ENCODE data around the gene DTWD1. TPM values are rescaled to one million over a fixed set of nuclear protein-coding genes. Genes with fewer than 3 reads are reported as not detected.
A peak's percentile ranks its signal among the peaks of the same experiment; 100 is the strongest.

The DTWD1 gene
- total and polyA plus RNA-seq, 2 of the 4 experiments (the other 2 are of a cell fraction) = 19.9 to 20.1 TPM

DNA sequence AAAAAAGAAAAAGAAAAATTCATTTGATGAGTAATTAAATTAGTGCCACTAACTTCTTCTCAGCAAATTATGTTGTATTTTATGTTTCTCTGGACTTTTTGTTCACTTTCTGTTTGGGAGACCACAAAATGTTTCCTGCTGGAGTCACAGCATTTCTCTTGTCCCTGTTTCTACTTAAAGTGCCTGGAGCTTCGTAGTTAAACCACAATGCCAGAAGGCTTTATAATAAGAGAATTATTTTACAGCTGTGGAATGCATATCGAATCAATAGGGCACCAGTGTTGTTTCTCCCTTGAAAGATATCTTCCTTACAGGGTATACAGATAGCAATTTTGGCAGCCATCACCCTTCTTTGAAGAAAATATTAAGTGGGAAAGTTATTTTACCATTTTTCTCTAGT is 3.2 kb downstream of the DTWD1 start:
- no peak overlapping the region for H3K4ac ChIP-seq (ENCODE audit: low read depth, low read length)
- H3K4me2 ChIP-seq (ENCODE audit: low read depth, low read length) = peak overlapping the region; percentile 37; the same call in 1 of the 2 replicates
- peak overlapping the region; percentile 67; the same call in 1 of the 2 replicates for H2BK120ac ChIP-seq (ENCODE audit: low read depth, low read length)
- H3K14ac ChIP-seq (replicated peaks; ENCODE audit: low read depth, low read length) = no peak overlapping the region
- H2AK9ac ChIP-seq (replicated peaks; ENCODE audit: low read depth, low read length, poor library complexity) = no peak overlapping the region
- no peak overlapping the region for H3K56ac ChIP-seq (ENCODE audit: extremely low read depth, insufficient read depth, low read length)
- in situ Hi-C loops (cut with MboI; ENCODE audit: low sequenced_read_pairs) (loop anchor here (25.0 kb wide), 1 partner anchor 387 kb away; no protein-coding TSS in a partner anchor), dilution Hi-C loops (cut with HindIII; ENCODE audit: low sequenced_read_pairs, unreplicated experiment) (no loop called here), intact Hi-C loops (cut with micrococcal nuclease) (loop anchor here (5.0 kb wide), 4 partner anchors 132 to 513 kb away; no protein-coding TSS in a partner anchor)
- H3K9ac ChIP-seq (ENCODE audit: low read depth, low read length) = no peak overlapping the region
- H4K20me1 ChIP-seq (ENCODE audit: insufficient read depth, low read length) = no peaks in the 10 kb centered on the region
- H3K27me3 ChIP-seq (ENCODE audit: control insufficient read depth, insufficient read depth, low read length) = no peaks in the 10 kb centered on the region
- no TSS peak for BruUV-seq (replicated peaks)
- TF ChIP-seq MAFK (IDR thresholded peaks at IDR 0.05; ENCODE audit: low read depth, low read length) (no peak), BHLHE40 (IDR thresholded peaks at IDR 0.05; ENCODE audit: low read depth, low read length) (no peak), ELK1 (IDR thresholded peaks at IDR 0.05; ENCODE audit: borderline replicate concordance, low read depth, low read length) (no peak), MXI1 (IDR thresholded peaks at IDR 0.05; ENCODE audit: borderline replicate concordance, low read depth, low read length) (no peak), RFX5 (IDR thresholded peaks at IDR 0.05; ENCODE audit: low read depth, low read length) (no peak), FOS (IDR thresholded peaks at IDR 0.05; ENCODE audit: low read depth, low read length) (no peak), NFE2L2 (IDR thresholded peaks at IDR 0.05; ENCODE audit: low read depth, low read length) (no peak), POLR2A (IDR thresholded peaks at IDR 0.05; ENCODE audit: low read depth, low read length) (no peak), RAD21 (IDR thresholded peaks at IDR 0.05; ENCODE audit: low read length) (no peak), MAZ (IDR thresholded peaks at IDR 0.05; ENCODE audit: borderline replicate concordance, low read depth, low read length) (no peak), RCOR1 (IDR thresholded peaks at IDR 0.05; ENCODE audit: insufficient replicate concordance, low read length) (no peak), CTCF (conservative IDR thresholded peaks at IDR 0.05; ENCODE audit: low read depth, low read length) (no peak), SMC3 (IDR thresholded peaks at IDR 0.05; ENCODE audit: low read depth, low read length) (no peak), USF2 (IDR thresholded peaks at IDR 0.05; ENCODE audit: low read depth, low read length) (no peak), CHD1 (IDR thresholded peaks at IDR 0.05; ENCODE audit: low read depth, low read length) (no peak), CEBPB (IDR thresholded peaks at IDR 0.05; ENCODE audit: low read depth, low read length) (no peak)
- H3K79me1 ChIP-seq (ENCODE audit: low read depth in 1 of 2, low read length in 2 of 2) = peaks cover 20 to 40% of the 10 kb centered on the region in 2 experiments
- H3K18ac ChIP-seq (ENCODE audit: low read depth, low read length) = peak overlapping the region; percentile 49
- no peak overlapping the region for H2AK5ac ChIP-seq (ENCODE audit: low read depth, low read length)
- H3K27ac ChIP-seq (ENCODE audit: insufficient read depth, low read length) = peak overlapping the region; percentile 15; the same call in 1 of the 2 replicates
- H4K8ac ChIP-seq (ENCODE audit: low read depth in 2 of 2, low read length in 2 of 2) = peak overlapping the region; percentile 62 to 71; a peak in 2 of 4 replicates
- H3K4me1 ChIP-seq (ENCODE audit: control insufficient read depth, insufficient read depth, low read length) = peaks cover 7% of the 10 kb centered on the region
- peak overlapping the region; percentile 88 for H2BK5ac ChIP-seq (ENCODE audit: low read depth, low read length, poor library complexity, severe bottlenecking)
- H4K5ac ChIP-seq (ENCODE audit: low read depth, low read length) = peak overlapping the region; percentile 39; the same call in 1 of the 2 replicates
- 0 out of 2 replicates have a peak, but pooled peaks cover 3% of the 10 kb centered on the region for H3K9me1 ChIP-seq (ENCODE audit: insufficient read depth, low read length)
- no peak overlapping the region for H2AFZ ChIP-seq (replicated peaks; ENCODE audit: low read length, poor library complexity)
- CTCF ChIA-PET = no interaction called here
- peak; percentile 44 for DNase-seq
- WGBS, 2 experiments (ENCODE audit: extremely low coverage in 2 of 2, insufficient read length in 1 of 2) = no CpG with 5 or more reads among the region's 2 CpGs
- no peak for ATAC-seq (ENCODE audit: low read depth)
- H2BK20ac ChIP-seq (ENCODE audit: low read depth, low read length) = peak overlapping the region; percentile 38; the same call in 1 of the 2 replicates
- H2BK15ac ChIP-seq (ENCODE audit: low read depth, low read length) = no peak overlapping the region
- H3K36me3 ChIP-seq (ENCODE audit: control insufficient read depth, insufficient read depth, low read length) = peaks cover 9% of the 10 kb centered on the region
- H4K91ac ChIP-seq (ENCODE audit: insufficient read depth, low read depth, low read length) = peak overlapping the region; percentile 40; the same call in 1 of the 2 replicates
- H3K9me3 ChIP-seq (ENCODE audit: control insufficient read depth, insufficient read depth, low read length) = peaks cover 5% of the 10 kb centered on the region
- H3K4me3 ChIP-seq (ENCODE audit: insufficient read depth, low read depth, low read length) = no peak overlapping the region
- peak overlapping the region; percentile 38; the same call in 1 of the 2 replicates for H3K23ac ChIP-seq (ENCODE audit: low read depth, low read length)
- POLR2A ChIA-PET (ENCODE audit: unreplicated experiment) = no interaction called here
